Neural progenitor cell (in vitro differentiated cells): ENCODE results near the gene IL6ST. TPM values are rescaled to one million over a fixed set of nuclear protein-coding genes. Genes with fewer than 3 reads are reported as not detected.
"Not testable (repeated sequence)": the region's sequence is repeated elsewhere in the genome, so short reads cannot be mapped to it uniquely, and the experiment has no call there.

Experiments used
- DNase-seq: peaks from one replicate; pipeline ENCODE4 v3.0.0-alpha.2; 2016; ENCODE audit warnings: low spot score
- H2AFZ ChIP-seq: fragments of 200-600 bp; sonication (generic); replicated peaks from 2 replicates; pipeline ENCODE4 v1.6.1; 2016; ENCODE audit warnings: antibody characterized with exemption
- H3F3A ChIP-seq: fragments of 200-600 bp; sonication (generic); 2 replicates; pipeline ENCODE4 v1.6.1; 2016; ENCODE audit warnings: antibody characterized with exemption, low read depth
- H3K27ac ChIP-seq: fragments of 200-600 bp; sonication (generic); 2 replicates; pipeline ENCODE4 v1.5.1; 2016; ENCODE audit warnings: mild to moderate bottlenecking
- H3K27me3 ChIP-seq: fragments of 200-600 bp; sonication (generic); 2 replicates; pipeline ENCODE4 v1.6.1; 2016; ENCODE audit warnings: mild to moderate bottlenecking, moderate library complexity
- H3K36me3 ChIP-seq: fragments of 200-600 bp; sonication (generic); 2 replicates; pipeline ENCODE4 v1.5.1; 2016
- H3K4me1 ChIP-seq: fragments of 200-600 bp; sonication (generic); 2 replicates; pipeline ENCODE4 v1.6.1; 2016; ENCODE audit warnings: mixed run types
- H3K4me2 ChIP-seq: fragments of 200-600 bp; sonication (generic); 2 replicates; pipeline ENCODE4 v1.6.1; 2016
- H3K4me3 ChIP-seq: fragments of 200-600 bp; sonication (generic); 2 replicates; pipeline ENCODE4 v1.5.1; 2016
- H3K79me2 ChIP-seq: fragments of 200-600 bp; sonication (generic); 2 replicates; pipeline ENCODE4 v1.6.1; 2016; ENCODE audit warnings: low read depth
- H3K9ac ChIP-seq: fragments of 200-600 bp; sonication (generic); 2 replicates; pipeline ENCODE4 v1.6.1; 2016
- H3K9me3 ChIP-seq: fragments of 200-600 bp; sonication (generic); 2 replicates; pipeline ENCODE4 v1.5.1; 2016; ENCODE audit warnings: low read depth
- H4K20me1 ChIP-seq: fragments of 200-600 bp; sonication (generic); 2 replicates; pipeline ENCODE4 v1.6.1; 2016; ENCODE audit warnings: low read depth
- H3K27ac Mint-ChIP-seq: 3 replicates; pipeline ENCODE4 v1.8.0; 2021; ENCODE audit warnings: mixed read lengths
- H3K27me3 Mint-ChIP-seq: 2 replicates; pipeline ENCODE4 v1.8.0; 2022; ENCODE audit warnings: low read depth, mild to moderate bottlenecking, inconsistent platforms, moderate library complexity, mixed read lengths; ENCODE audit not compliant: insufficient read depth
- H3K36me3 Mint-ChIP-seq: 3 replicates; pipeline ENCODE4 v1.8.0; 2021; ENCODE audit warnings: mixed read lengths
- H3K4me1 Mint-ChIP-seq: 3 replicates; pipeline ENCODE4 v1.8.0; 2021; ENCODE audit warnings: mixed read lengths
- H3K4me3 Mint-ChIP-seq: 3 replicates; pipeline ENCODE4 v1.8.0; 2021; ENCODE audit warnings: mild to moderate bottlenecking, moderate library complexity, mixed read lengths
- H3K9me3 Mint-ChIP-seq: 3 replicates; pipeline ENCODE4 v1.8.0; 2020; ENCODE audit warnings: mixed read lengths
- EZH2 ChIP-seq: fragments of 200-600 bp; sonication (generic); IDR thresholded peaks from 2 replicates; pipeline ENCODE4 v1.6.1; 2017; ENCODE audit warnings: antibody characterized with exemption, mild to moderate bottlenecking, moderate library complexity
- EZH2phosphoT487 ChIP-seq: fragments of 200-600 bp; sonication (generic); IDR thresholded peaks from 2 replicates; pipeline ENCODE4 v1.6.1; 2017; ENCODE audit warnings: antibody characterized with exemption
- total RNA-seq: library from RNA; depleted of rRNA; stranded (reverse); fragments of >200 nt; gene quantifications from 2 replicates; pipeline ENCODE4 v1.2.3, GENCODE V29; 2015; ENCODE audit warnings: low replicate concordance
- TF ChIP-seq, protein P1 (sequence below): fragments of 200-600 bp; sonication (generic); IDR thresholded peaks from 2 replicates; pipeline ENCODE4 v1.5.1; 2017; ENCODE audit warnings: antibody characterized with exemption, mild to moderate bottlenecking

The IL6ST gene
- total RNA-seq, 1 donor from 2014 or later, result 54.6 TPM

DNA sequence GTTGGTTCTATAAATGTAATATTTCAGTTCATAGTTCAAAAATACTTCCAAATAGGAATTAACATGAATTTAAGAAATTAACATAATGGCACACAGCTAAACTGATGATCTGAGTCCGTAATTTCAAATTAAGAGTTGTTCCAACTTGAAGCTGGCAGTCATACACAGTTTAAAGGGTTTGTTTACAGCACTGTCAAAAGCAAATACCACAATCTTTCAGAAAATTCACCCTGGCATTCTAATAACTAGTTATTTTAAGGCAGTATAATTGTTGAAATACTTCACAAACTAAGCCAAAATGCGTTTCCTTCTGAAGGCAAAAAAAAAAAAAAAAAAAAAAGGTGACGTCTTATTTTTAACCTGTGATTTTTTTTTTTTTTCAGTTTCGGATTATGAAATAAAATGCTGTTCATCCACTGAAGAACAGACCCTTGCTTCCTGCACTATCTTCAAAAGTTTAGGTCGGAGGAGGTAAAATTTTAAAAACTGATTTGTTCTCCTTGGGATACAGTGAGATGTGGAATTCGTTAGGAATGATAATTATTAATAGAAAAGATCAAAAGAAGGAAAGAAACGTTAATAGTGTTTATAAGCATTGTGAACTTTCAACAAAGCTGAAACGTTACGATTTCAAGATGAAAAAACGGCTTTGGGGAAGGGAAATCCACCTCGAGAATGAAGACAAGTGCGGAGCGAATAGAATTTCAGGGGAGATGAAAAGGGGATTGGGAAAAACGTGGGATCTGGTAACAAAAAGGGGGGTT lies 850 bp downstream of the IL6ST start:
- H4K20me1 ChIP-seq, result no peaks in the 10 kb centered on the region
- peak overlapping the region; percentile 86 for H3K4me2 ChIP-seq
- peak overlapping the region; percentile 92 for H3K4me3 Mint-ChIP-seq
- H3K4me3 ChIP-seq, result peak overlapping the region; percentile 90
- peaks cover 12% of the 10 kb centered on the region for H3K4me1 ChIP-seq
- peak overlapping the region; percentile 3 for H3K27ac ChIP-seq
- peak overlapping the region; percentile 36 for H3K27ac Mint-ChIP-seq
- H3K79me2 ChIP-seq, result peaks cover 19% of the 10 kb centered on the region
- H3K27me3 Mint-ChIP-seq, result no peaks in the 10 kb centered on the region
- no peak for DNase-seq
- TF ChIP-seq EZH2phosphoT487 (no peak), EZH2 (no peak)
- TF ChIP-seq, protein P1, sequence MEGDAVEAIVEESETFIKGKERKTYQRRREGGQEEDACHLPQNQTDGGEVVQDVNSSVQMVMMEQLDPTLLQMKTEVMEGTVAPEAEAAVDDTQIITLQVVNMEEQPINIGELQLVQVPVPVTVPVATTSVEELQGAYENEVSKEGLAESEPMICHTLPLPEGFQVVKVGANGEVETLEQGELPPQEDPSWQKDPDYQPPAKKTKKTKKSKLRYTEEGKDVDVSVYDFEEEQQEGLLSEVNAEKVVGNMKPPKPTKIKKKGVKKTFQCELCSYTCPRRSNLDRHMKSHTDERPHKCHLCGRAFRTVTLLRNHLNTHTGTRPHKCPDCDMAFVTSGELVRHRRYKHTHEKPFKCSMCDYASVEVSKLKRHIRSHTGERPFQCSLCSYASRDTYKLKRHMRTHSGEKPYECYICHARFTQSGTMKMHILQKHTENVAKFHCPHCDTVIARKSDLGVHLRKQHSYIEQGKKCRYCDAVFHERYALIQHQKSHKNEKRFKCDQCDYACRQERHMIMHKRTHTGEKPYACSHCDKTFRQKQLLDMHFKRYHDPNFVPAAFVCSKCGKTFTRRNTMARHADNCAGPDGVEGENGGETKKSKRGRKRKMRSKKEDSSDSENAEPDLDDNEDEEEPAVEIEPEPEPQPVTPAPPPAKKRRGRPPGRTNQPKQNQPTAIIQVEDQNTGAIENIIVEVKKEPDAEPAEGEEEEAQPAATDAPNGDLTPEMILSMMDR, result no peak
- no peaks in the 10 kb centered on the region for H3K36me3 ChIP-seq
- peak overlapping the region; percentile 92 for H2AFZ ChIP-seq
- H3K4me1 Mint-ChIP-seq, result peaks cover 20% of the 10 kb centered on the region
- peaks cover 11% of the 10 kb centered on the region for H3F3A ChIP-seq
- no peaks in the 10 kb centered on the region for H3K9me3 Mint-ChIP-seq
- no peaks in the 10 kb centered on the region for H3K9me3 ChIP-seq
- H3K36me3 Mint-ChIP-seq, result peaks cover 1% of the 10 kb centered on the region
- peak overlapping the region; percentile 49 for H3K9ac ChIP-seq
- H3K27me3 ChIP-seq, result no peaks in the 10 kb centered on the region

DNA sequence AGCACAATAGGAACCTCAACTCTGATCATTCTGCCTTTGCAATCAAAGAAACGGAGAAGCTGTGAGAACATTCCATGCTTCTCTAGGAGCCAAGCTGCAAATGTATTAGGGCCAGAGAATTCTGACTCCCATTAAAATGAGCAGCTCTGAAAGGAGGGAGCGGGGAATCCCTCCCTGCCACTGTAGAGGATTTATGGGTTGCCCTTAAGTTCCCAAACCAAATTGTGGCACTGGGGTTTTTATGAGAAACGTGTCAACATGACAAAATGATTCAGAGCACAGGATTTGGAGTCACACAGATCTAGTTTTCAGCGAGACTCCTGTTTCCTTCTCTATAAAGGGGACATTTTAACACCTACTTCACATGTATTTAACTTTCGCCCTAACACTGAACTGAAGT lies 1.8 kb downstream of the IL6ST start:
- H4K20me1 ChIP-seq, result no peaks in the 10 kb centered on the region
- Mint-ChIP-seq H3K27ac (no peak overlapping the region), H3K27me3 (no peaks in the 10 kb centered on the region), H3K4me1 (peaks cover 20% of the 10 kb centered on the region), H3K36me3 (peaks cover 1% of the 10 kb centered on the region), H3K9me3 (no peaks in the 10 kb centered on the region), H3K4me3 (peak overlapping the region; percentile 92)
- peak; percentile 11 for DNase-seq
- no peak overlapping the region for H2AFZ ChIP-seq
- H3K4me3 ChIP-seq, result peak overlapping the region; percentile 90
- H3F3A ChIP-seq, result peaks cover 11% of the 10 kb centered on the region
- H3K27ac ChIP-seq, result no peak overlapping the region
- H3K9me3 ChIP-seq, result no peaks in the 10 kb centered on the region
- peak overlapping the region; percentile 86 for H3K4me2 ChIP-seq
- TF ChIP-seq, protein P1, result no peak
- TF ChIP-seq EZH2phosphoT487 (no peak), EZH2 (no peak)
- peaks cover 24% of the 10 kb centered on the region for H3K79me2 ChIP-seq
- H3K4me1 ChIP-seq, result peaks cover 12% of the 10 kb centered on the region
- H3K27me3 ChIP-seq, result no peaks in the 10 kb centered on the region
- no peak overlapping the region for H3K9ac ChIP-seq
- no peaks in the 10 kb centered on the region for H3K36me3 ChIP-seq

DNA sequence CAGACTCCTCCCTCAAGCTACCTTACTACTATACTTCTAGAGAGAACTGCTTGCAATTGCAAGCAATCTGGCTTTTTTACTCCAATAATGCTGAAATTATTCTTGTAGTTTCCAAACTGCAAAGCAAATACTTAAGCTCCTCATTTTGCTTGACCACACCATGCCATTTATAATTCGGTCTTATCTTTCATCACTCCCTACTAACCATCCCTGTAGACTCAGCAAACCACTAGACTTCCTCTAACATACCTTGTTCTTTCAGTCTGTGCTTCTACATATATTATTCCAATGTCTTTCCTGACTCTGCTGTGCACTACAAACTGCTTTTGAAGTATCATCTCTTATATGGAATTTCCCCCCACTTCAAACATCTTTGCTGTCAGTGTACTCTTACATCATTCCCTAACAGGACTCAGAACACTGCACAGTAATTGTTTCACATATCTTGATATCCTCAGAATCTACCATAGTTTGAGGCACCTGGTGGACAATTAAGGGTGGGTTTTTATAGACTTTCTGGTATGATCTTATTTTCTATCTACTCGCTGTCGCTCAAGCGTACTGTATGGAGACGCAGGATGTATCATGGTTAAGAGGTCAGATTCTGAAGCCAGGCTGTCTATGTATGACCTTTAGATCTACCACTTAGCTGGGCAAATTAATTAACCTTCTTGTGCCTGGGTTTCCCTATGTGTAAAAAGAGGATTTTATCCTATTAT lies 2.8 kb downstream of the IL6ST start:
- no peaks in the 10 kb centered on the region for H3K27me3 ChIP-seq
- no peaks in the 10 kb centered on the region for H4K20me1 ChIP-seq
- peaks cover 20% of the 10 kb centered on the region for H3K4me1 Mint-ChIP-seq
- H3K27ac Mint-ChIP-seq, result no peak overlapping the region
- peaks cover 24% of the 10 kb centered on the region for H3K79me2 ChIP-seq
- H2AFZ ChIP-seq, result no peak overlapping the region
- peaks cover 12% of the 10 kb centered on the region for H3K4me1 ChIP-seq
- no peak overlapping the region for H3K4me3 Mint-ChIP-seq
- H3K36me3 Mint-ChIP-seq, result peaks cover 1% of the 10 kb centered on the region
- TF ChIP-seq, protein P1, result no peak
- TF ChIP-seq EZH2phosphoT487 (no peak), EZH2 (no peak)
- H3K9me3 Mint-ChIP-seq, result no peaks in the 10 kb centered on the region
- H3K36me3 ChIP-seq, result no peaks in the 10 kb centered on the region
- H3K9me3 ChIP-seq, result no peaks in the 10 kb centered on the region
- H3K4me2 ChIP-seq, result no peak overlapping the region
- DNase-seq, result no peak
- H3K4me3 ChIP-seq, result no peak overlapping the region
- H3K27ac ChIP-seq, result no peak overlapping the region
- peaks cover 11% of the 10 kb centered on the region for H3F3A ChIP-seq
- peaks cover 1% of the 10 kb centered on the region for H3K27me3 Mint-ChIP-seq
- H3K9ac ChIP-seq, result no peak overlapping the region

DNA sequence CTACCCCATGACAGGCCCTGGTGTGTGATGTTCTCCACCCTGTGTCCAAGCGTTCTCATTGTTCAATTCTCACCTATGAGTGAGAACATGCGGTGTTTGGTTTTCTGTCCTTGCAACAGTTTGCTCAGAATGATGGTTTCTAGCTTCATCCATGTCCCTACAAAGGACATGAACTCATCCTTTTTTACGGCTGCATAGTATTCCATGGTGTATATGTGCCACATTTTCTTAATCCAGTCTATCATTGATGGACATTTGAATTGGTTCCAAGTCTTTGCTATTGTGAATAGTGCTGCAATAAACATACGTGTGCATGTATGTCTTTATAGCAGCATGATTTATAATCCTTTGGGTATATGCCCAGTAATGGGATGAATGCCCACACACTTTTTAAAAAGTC lies 3.9 kb downstream of the IL6ST start:
- not testable (repeated sequence) for H3K4me2 ChIP-seq, H3K9ac ChIP-seq, H4K20me1 ChIP-seq, H3K4me3 Mint-ChIP-seq, H3K27me3 Mint-ChIP-seq, H3K27me3 ChIP-seq, H2AFZ ChIP-seq, H3K36me3 ChIP-seq, DNase-seq, H3K9me3 Mint-ChIP-seq, H3K4me3 ChIP-seq, H3K27ac ChIP-seq, H3K9me3 ChIP-seq, H3K36me3 Mint-ChIP-seq, H3K27ac Mint-ChIP-seq
- Histone ChIP-seq H3F3A (peaks cover 11% of the 10 kb centered on the region), H3K79me2 (peaks cover 24% of the 10 kb centered on the region), H3K4me1 (peaks cover 12% of the 10 kb centered on the region)
- H3K4me1 Mint-ChIP-seq, result peaks cover 17% of the 10 kb centered on the region
